ENCODE data around the gene TMEM219.
"Not testable (repeated sequence)": the region's sequence is repeated elsewhere in the genome, so short reads cannot be mapped to it uniquely, and the experiment has no call there.

Gene TMEM219

GRCh38 chr16:29961479-29962343 lies at the start of gene TMEM219:
TSS of gene TMEM219 (plus strand) at chr16:29962079. CDS start at chr16:29963144, 1,065 bp downstream.
- peak; percentile 92 for DNase-seq (ENCODE audit: low read depth)

GRCh38 chr16:29912087-29912486 lies 49.8 kb upstream of the TMEM219 start:
- DNase-seq (ENCODE audit: low read depth), result no peak

- no peak for DNase-seq (ENCODE audit: low read depth)
These were observed 48.4 kb upstream of the TMEM219 start for GRCh38 chr16:29913514-29913913.

- no peak for DNase-seq (ENCODE audit: low read depth)
These were observed 46.2 kb upstream of the TMEM219 start for GRCh38 chr16:29915590-29916247.

- DNase-seq (ENCODE audit: low read depth), result no peak
These were observed 44.9 kb upstream of the TMEM219 start for GRCh38 chr16:29916979-29917378.

- no peak for DNase-seq (ENCODE audit: low read depth)
These were observed 41.4 kb upstream of the TMEM219 start for GRCh38 chr16:29920288-29921033.

- no peak for DNase-seq (ENCODE audit: low read depth)
These were observed 40.9 kb upstream of the TMEM219 start for GRCh38 chr16:29921034-29921385.

GRCh38 chr16:29922326-29922725 lies 39.6 kb upstream of the TMEM219 start:
- DNase-seq (ENCODE audit: low read depth), result no peak

GRCh38 chr16:29922986-29923501 lies 38.8 kb upstream of the TMEM219 start:
- DNase-seq (ENCODE audit: low read depth), result no peak

GRCh38 chr16:29925105-29925756 lies 36.6 kb upstream of the TMEM219 start:
- DNase-seq (ENCODE audit: low read depth), result no peak

- peak; percentile 87 for DNase-seq (ENCODE audit: low read depth)
These were observed 35.8 kb upstream of the TMEM219 start, which contains the start of gene KCTD13 for GRCh38 chr16:29925781-29926710. TSS of gene KCTD13 (minus strand) at chr16:29926226. CDS start at chr16:29926033, 193 bp downstream.

GRCh38 chr16:29926711-29927052 lies 35.2 kb upstream of the TMEM219 start:
- DNase-seq (ENCODE audit: low read depth), result no peak

GRCh38 chr16:29927070-29927905 lies 34.6 kb upstream of the TMEM219 start:
- DNase-seq (ENCODE audit: low read depth), result no peak

GRCh38 chr16:29931750-29932149 lies 30.1 kb upstream of the TMEM219 start:
- not testable (repeated sequence) for DNase-seq (ENCODE audit: low read depth)

- DNase-seq (ENCODE audit: low read depth), result no peak
These were observed 21.2 kb upstream of the TMEM219 start for GRCh38 chr16:29940656-29941055.

GRCh38 chr16:29943846-29944799 lies 17.8 kb upstream of the TMEM219 start:
- no peak for DNase-seq (ENCODE audit: low read depth)

GRCh38 chr16:29947897-29948296 lies 14.0 kb upstream of the TMEM219 start:
- DNase-seq (ENCODE audit: low read depth), result no peak

GRCh38 chr16:29950806-29951461 lies 10.9 kb upstream of the TMEM219 start:
- DNase-seq (ENCODE audit: low read depth), result no peak

All from stimulated activated CD8-positive, alpha-beta memory T cell treated with anti-CD3 and anti-CD28 coated beads, Interleukin-12 subunit alpha, Interleukin-12 subunit beta, amount 100 ng/mL, for 4 hours (primary cell).